ENCODE results near the gene CDK18.

The CDK18 gene

DNA sequence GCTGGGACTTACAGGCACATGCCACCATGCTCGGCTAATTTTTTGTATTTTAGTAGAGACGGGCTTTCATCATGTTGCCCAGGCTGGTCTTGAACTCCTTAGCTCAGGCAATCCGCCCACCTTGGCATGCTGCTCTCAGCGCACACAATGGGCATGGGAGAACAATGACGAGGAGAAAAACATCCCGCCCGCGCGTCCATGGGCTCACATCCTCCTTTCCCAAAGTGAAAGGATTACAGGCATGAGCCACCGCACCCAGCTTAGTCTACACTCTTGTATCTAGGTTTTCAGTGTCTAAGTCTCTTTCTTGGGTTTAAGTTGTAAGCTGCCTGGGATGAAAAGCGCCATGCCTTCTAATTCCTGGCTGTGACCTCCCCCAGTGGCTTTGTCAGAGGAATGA, 37.9 kb downstream of the CDK18 start:
- DNase-seq, result no peak

DNA sequence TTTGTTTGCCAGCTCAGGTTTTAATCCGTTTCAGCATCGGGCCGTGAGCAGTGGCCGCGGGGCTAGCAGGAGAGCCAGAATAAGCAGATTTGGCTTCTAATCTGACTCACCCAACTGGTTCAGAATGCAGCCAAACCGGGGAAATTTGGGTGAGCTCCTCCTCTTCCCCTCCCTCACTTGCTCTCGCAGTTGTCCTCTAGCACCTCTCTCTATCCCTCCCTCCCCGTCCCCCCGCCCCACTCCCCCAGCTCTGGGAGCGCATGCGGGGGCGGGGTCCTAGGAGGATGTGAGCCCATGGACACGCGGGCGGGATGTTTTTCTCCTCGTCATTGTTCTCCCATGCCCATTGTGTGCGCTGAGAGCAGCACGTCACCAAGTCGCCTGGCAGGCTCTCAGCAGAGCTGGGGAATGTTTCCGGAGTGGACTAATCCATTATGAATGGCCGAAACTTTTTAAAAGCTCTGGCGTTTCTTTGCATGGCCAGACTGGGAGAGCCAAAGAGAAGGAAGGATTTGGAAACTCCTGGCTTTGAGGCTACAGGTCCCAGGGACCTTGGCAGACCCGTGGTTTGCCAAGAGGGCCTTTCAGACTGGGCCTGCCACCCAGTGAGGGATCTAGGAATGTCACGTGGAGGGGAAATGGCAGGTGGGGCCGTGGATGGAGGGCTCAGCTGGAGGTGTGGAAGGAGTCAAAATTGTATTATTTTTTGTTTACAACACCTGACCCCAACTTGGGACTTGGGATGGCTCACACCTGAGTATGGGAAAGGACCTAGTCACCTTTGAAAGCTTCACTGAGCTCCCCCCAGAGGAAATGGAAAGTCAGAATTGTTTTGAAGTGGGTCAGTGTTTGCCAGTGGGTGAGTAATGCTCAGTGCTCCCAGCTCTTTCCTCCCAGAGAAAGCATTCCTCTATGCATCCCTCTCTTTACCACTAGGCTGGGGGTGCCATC, 39.2 kb downstream of the CDK18 start:
- DNase-seq, result peak; percentile 87

DNA sequence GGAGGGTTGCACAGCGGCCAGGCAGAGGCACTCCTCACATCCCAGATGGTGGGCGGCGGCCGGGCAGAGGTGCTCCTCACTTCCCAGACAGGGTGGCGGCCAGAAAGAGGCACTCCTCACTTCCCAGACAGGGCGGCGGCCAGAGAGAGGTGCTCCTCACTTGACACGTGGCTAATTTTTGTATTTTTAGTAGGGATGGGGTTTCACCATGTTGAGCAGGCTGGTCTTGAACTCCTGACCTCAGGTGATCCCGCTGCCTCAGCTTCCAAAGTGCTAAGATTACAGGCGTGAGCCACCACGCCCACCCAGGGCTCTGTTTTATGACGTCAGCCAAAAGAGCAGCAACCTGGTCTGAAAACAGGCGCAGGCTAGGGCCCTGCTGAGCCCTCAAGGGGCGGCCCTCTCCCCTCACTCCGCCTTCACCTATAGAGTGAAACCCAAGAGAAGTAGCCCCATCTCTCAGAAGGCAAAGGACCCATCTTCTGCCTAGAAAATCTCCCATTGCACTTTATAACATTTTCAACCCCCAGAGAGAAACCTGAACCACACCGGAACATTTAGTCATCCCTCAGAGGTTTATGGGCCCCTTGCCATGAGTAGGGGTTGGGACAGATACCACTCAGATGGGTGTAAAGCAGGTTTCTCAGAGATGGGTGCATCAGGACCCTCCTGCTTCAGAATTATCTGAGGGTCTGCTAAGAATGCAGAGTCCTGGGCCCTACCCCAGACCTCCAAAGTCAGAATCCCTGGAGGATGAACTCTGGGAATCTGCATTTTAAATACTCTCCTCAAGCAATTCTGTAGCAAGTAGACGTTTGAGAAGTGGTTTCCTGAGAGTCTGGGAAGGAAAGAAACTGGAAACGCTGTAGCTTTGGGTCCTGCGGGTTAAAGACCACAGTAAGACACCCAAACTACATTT, 40.8 kb downstream of the CDK18 start:
- no peak for DNase-seq

DNA sequence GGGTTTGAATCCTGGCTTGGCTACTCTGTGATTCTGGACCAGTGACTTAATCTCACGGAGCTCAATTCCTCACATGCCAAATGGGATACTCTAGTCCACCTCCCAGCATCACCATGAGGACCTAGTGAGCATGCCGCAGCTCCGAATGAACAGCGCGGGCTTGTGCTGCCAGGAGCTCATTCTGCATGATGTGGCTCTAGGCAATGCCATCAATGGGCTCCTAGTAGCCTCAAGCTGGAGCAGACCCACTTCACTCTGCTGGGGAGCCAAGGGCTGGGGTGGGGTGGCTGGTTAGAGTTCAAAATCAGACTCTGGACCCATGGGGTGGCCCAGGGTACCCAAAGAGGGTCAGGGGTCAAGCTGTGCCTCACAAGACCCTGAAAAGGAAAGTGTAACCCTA, 41.5 kb downstream of the CDK18 start:
- DNase-seq, result no peak

DNA sequence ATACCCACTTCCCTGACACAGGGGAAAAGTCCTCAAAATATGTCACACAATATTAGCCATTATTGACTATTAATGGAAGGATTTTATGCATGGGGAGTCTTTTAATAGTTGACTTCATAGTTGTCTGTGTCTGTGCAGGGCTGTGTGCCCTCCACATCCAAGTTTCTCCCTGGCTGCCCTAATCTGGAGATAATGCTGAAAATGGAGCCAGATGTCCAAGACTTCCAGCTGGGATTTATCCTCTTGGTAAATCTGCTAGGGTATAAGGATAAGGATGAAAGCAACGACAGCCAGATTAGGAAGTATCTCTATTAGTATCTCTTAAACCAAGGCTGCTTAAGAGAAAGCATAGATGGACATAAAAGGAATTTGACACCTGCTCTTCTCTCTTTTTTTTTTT, 42.1 kb downstream of the CDK18 start:
- no peak for DNase-seq

DNA sequence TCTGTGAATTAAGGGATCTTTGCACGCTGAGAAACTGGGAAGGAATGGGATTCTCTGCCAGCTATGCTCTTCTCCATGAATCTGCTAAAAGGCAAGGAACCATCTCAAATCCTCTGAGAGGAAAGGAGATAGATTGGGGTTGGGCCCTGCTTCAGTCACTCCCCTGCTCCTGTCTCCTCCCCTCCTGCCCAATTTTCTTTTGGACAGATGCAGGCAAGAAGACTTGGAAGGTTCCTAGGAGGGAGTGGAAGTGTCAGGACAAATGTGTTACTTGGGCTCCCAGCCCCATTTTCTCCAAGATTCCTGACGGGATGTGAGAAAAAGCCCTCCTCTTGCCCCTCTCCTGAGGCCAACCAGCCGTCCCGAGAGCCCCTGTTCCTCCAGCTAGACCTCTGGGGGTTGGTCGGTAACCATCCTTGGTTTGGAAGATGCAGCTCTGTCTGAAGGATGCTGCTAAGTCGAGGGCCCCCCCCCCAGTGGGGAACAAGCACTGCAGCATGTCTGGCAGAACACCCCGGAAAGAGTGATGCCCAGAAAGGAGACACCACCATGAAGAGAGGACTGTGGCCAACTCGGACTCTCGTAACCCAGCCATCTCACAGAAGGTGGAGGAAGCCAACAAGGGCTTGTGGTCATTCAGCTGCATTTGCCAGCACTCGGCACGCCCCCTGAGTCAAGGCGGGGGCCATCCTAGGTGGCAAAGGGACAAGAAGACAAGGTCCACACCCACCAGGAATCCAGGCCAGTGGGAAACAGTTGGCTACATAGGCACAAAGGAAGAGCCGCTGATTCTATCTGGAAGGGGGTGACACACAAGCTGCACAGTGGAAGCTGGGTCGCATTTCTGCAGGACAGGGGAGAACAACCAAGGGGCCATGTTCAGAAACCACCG, 43.7 kb downstream of the CDK18 start:
- no peak for DNase-seq

DNA sequence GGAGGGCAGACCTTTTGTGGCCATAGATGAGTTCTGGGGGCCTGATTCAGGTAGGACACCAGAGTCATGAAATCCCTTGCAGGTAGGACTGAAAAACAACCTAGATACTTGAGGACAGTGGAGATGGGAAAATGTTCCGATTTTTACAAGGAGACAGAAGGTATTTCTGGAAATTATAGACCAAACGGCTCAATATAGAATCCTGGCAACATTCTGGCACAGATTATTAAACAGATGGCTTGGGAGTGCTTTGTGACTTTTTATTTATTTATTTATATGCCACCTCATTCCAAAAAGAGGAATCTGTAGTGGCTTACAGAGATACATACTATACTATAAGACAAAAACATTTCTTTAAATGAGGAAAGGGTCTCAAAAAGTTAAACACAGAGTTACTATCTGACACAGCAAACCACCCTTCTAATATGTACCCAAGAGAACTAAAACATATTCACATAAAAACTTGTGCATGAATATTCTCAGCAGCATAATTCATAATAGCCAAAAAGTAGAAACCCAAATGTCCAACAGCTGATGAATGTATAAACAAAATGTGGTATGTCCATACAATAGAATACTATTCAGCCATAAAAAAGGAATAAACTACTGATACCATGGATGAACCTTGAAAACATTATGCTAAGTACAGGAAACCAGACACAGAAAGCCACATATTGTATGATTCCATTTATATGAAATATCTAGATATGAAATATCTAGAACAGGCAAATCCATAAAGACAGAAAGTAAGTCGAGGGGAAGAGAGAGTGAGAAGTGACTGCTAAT, 49.8 kb downstream of the CDK18 start:
- DNase-seq, result no peak

DNA sequence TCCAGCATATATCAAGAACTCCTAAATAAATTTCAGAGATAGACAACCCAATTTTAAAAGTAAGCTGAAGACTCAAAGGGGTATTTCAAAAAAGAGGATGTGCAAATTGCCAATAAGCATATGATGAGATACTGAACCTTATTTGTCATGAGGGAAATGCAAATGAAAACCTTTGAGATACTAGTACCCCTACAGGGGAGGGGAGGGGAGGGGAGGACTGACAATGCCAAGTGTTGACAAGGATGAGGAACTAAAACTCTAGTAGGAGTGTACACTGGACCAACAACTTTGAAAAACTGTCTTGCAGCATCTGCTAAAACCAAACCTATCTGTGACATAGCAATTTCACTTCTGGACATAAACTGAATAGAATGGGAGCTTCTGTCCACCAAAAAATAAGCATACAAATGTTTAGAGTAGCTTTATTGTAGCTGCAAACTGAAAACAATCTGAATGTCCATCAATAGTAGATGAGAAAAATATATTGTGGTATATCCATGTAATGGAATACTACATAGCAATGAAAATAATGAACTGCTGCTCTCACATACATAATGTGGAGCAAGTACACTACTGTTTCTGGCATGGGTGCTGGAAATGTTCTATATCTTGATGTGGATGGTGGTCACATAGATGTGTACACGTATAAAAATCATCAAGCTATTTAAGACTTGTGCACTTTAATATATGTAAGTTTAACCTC, 57.2 kb downstream of the CDK18 start:
- DNase-seq, result no peak

DNA sequence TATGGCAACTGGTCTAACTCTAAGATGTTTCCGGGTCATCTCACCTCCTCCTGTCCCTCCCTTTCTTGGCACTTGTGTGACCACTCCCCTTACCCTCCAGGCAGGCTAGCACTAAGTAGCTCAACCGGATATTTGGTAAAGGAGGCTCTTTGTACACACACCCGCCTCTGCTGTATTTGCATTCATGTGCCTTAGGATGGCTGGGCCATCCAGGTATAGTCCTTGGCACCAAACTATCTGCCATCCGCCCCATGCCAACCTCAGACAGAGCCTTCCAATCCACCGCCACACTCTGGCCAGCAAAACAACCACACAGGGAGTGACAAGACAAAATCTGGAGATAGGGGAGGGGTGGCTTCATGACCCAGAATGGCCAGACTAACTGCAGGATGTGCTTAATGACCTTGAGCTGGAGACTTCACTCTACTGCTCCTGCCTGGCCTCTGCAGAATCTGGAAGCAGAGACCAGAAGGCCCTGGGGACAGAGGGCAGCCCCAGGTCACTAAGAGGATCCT, 59.5 kb downstream of the CDK18 start:
- DNase-seq, result peak; percentile 47

DNA sequence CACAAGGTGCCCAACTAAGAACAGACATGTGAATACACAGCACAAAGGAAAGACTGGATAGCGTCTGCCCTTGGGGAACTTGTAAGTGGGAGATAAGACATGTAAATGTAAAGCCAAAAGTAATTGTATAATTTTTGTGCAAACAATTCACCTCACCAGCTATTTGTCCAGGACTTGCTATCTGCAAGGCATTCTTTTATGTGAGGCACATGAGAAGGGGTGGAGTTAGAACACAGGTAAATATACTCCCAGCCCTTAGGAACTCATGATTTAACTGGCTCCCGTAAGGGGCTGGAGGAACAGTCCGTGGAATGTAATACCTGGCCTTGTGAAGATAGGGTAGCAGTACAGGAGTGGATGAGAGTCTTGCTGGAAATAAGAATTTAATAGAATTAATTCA, 61.3 kb downstream of the CDK18 start:
- peak; percentile 63 for DNase-seq

DNA sequence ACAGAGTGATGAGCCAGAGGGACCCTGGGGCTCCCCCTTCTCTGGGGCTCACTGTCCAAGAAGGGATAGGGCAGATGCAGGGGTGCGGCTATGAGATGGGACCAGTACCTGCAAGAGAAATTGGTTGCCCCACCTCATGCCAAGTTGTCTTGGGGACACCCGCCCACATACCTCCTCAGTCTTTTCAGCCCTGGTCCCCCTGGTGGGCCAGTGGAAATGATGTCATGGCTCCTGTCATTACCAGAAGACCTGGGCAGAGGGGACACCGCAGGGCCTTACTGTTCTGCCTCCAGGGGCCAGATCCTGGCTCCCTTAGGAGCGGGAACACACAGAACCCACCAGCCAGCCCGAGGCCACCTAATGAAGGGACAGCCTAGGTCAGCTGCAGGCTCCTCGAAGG, 63.2 kb downstream of the CDK18 start:
- DNase-seq, result no peak

DNA sequence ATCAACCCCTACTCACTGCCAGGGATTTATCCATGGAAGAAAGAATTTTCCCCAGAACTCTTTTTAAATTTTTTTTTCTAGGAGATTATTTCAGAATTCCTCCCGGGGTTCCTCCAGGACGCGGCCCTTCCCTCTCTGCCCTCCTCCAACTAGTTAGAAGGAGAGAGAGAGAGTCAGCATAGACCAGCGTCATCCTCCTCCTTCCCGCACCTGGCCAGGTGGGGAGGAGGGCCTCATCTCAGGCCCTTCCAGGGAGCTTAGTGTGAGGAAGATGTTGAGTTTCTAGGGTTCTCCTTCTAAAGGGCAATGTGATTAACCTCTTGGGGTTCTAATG, 63.6 kb downstream of the CDK18 start:
- DNase-seq, result no peak

DNA sequence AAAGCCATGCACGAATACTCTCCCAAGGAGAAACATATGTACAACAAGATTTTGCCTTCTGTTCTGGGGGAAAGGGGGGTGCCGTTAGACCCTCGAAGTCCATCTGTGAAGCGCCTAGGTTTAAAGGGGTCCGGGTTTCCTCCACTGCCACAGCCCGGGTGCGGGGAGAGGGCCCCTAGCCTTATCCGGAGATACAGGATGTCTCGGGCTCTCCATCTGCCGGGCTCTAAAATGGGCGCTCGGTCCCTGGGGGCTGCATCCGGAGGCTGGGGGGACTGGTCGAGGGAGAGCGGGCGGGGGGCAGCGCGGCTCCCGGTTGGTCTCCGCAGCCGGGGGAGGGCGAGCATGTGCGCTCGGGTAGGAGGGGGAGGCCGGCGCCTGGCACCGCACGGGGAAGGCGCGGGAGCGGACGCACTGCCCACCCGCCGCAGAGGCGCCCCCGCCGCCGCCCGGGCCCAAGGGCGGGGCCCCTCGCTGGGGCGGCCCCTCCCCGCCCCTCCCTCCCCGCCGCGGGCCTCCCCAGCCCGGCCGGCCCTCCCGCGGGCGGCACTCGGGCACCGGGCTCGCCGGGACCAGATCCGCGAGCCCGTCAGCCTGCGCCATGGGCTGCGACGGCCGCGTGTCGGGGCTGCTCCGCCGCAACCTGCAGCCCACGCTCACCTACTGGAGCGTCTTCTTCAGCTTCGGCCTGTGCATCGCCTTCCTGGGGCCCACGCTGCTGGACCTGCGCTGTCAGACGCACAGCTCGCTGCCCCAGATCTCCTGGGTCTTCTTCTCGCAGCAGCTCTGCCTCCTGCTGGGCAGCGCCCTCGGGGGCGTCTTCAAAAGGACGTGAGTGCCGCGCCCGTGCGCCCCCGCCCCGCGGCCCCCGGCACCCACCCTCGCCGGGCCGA, 64.2 kb downstream of the CDK18 start:
- no peak for DNase-seq

DNA sequence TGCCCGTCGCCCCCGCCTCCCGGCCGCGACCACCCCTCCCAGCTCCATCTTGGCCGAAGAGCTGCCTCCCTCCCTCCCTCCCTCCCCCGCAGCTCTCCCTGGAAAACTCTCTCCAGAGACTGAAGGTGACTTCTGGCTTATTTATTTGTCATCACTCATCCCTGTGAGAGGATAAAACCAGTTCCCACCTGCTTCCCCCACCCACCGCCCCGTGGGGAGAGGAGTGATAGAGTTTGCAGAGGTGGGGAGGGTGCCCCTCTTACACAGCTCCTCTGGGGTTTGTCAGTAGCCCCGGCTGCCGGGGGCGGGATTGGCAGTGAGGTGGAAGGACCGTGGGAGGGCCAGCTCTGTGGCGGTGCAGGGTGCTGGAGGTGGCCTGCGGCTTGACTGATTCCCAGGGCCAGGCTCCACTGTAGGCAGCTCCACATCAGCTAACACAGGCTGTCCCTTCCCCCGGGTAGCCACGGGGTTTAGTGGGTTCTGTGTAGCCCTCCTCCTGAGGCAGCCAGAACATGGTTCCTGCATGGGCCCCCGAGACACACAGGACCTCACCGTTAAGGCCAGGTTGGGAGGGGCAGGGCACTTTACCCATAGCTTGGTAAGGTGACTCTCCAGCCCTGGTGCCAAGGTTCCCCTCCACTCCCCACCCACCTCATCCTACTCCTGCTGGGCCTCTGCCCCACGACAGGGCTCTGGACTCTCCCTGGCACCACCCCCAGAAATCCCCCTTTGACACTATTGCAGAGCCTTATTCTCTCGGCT, 65.1 kb downstream of the CDK18 start:
- DNase-seq, result no peak

DNA sequence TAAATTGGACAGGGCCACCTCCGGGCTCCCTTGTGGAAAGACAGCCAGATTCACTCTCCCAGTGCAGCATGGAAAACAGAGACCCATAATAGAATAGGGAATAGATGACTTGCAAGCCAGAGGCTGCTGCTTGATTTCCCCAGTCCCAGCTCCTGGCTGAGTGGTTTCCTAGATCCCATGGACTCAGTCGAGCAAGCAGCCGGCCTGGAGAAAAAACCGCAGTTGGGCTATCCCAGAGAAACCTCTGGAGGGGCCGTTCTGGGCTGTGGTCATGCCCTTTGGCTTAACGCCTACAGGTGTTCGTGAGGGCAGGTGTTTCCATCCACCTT, 65.7 kb downstream of the CDK18 start:
- DNase-seq, result no peak

DNA sequence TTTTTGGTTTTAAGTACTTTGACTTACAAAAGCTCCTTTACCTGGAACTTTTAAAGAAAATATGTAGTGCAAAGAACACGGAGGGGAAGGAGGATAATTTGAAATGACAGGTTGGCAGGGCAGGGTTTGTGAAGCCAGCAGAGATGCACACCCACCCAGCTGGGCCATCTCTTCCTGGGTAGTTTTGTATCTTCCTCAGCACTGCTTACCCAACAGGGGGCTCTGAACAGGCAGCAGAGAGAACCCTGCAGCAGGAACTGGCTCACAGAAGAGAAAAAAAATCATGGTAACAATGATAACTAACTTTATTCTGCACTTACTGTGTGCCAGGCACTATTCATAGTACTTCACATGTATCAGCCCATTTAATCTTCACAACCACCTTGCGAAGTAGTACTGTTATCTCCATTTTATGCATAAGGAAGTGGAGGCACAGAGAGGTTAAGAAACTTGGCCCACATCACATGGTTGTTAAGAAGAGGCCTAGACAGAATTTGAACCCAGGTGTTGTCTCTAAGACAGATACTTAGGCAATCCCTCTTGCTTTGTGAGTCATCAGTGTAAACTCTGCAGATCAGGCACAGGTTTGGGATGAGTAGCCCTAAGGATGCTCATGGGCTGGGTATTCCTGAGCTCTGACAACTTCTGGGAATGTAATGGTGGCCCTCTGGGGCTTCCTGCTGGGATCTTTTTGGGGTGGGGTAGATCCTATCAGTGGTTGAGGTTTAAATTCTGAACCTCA, 66.5 kb downstream of the CDK18 start:
- no peak for DNase-seq

DNA sequence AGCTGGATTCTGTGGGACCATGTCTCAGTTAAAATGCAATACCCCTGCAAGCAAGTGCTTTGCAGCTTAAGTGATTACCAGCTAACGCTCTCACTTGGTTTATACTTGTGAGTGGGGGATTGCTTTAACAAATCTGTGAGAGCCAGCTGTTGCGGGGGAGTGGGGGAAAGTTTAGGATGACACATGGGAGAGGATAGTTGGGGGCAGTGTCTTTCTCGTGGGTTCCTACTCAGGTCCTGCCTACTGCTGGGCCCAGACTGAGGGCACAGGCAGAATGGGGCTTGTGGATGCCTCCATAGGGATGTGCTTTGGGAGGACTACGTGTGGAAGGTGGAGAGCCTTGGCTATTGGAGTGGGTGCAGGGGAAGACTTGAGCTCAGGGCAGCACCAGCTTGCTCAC, 67.3 kb downstream of the CDK18 start:
- no peak for DNase-seq

DNA sequence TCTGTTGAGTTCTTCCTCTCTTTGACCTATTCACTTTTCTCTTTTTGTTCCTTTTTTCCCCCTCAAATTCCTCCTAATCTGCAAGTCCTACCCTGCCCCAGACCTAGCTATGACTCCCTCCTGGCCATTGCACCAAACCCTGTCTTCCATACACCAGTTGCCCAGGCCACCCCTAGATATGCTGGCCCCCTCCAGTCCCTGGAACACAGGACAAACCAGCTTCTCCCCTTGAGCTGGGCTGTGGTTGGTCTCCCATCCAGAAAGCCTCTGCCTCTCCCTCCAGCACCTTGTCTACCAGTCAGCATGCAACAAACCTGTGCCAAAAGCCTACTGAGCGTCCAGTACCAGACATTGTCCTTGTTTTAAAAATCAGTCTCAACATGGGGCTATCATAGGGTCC, 68.0 kb downstream of the CDK18 start:
- DNase-seq, result no peak
